GM10266 (cell line): ENCODE measurements around the gene SAAL1.

Experiments
- DNase-seq: peaks from one replicate; pipeline ENCODE4 v3.0.0; 2012; ENCODE audit errors: extremely low spot score
- CTCF ChIP-seq: IDR thresholded peaks from 2 replicates; pipeline ENCODE4 v1.5.1; 2012; ENCODE audit warnings: mild to moderate bottlenecking, low read depth; ENCODE audit not compliant: control insufficient read depth, insufficient read depth; ENCODE audit errors: missing control alignments

SAAL1 gene

GRCh38 chr11:18046116-18046777 lies 59.6 kb downstream of the SAAL1 start, which contains the start of gene TPH1:
Gene TPH1, minus strand, starts transcription at chr11:18046269. Its CDS starts 5,507 bp downstream, at chr11:18040762.
- no peak for DNase-seq

GRCh38 chr11:18036456-18036855 lies 69.4 kb downstream of the SAAL1 start:
- DNase-seq, result no peak
- TF ChIP-seq CTCF, result no peak

More at GRCh38 chr11:18046116-18046777, 59.6 kb downstream of the SAAL1 start, which contains the start of gene TPH1:
- TF ChIP-seq CTCF, result no peak
